ENCODE results near the gene UBAC2. TPM values are rescaled to one million over a fixed set of nuclear protein-coding genes. Genes with fewer than 3 reads are reported as not detected.

Gene UBAC2
- total and polyA plus RNA-seq, 4 experiments from 2014 or later: 88.4 to 161 (median 101) TPM

DNA sequence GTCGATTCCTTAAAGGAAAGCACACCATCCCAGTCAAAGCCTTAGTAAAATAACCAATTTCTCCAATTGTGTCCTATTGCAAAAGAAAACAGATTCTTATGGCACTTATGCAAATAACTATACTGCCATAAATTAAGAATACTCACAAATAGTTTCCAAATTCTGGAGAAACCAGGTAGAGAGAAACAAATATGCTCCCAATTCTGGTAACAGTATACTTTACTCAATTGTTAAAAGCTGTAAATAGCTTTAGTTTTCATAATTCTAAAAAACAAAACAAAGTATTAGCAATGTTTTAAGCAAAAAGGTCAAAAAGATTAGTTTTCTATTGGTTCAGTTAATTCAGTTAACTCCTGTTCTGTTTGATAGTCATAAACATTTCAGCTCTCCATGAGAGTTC, 18.2 kb upstream of the UBAC2 start:
- no peaks in the 10 kb centered on the region for H3K27me3 ChIP-seq (ENCODE audit: insufficient read depth, low read length)
- H3K27ac ChIP-seq (ENCODE audit: low read depth, low read length): no peak overlapping the region
- DNase-seq: no peak
- Mint-ChIP-seq H3K27me3 (no peaks in the 10 kb centered on the region), H3K9me3 (peaks cover 0 to 13% (median 3%) of the 10 kb centered on the region in 8 donors), H3K4me1 (peaks cover 24 to 35% (median 29%) of the 10 kb centered on the region in 4 donors), H3K4me3 (no peak overlapping the region), H3K36me3 (no peaks in the 10 kb centered on the region), H3K27ac (no peak overlapping the region)
- CTCF ChIA-PET (ENCODE audit: partially characterized antibody): interaction anchor here (1.2 to 23.6 kb wide), 4 partner anchors 9 to 85 kb away, joined by 3 to 567 read pairs (median 3); partner anchors contain the start of gene GPR18
- peaks cover 32% of the 10 kb centered on the region for H3K4me1 ChIP-seq (ENCODE audit: insufficient read depth, low read length)
- POLR2A ChIA-PET (ENCODE audit: partially characterized antibody): interaction anchor here (1.2 to 1.4 kb wide), 3 partner anchors 18 to 82 kb away, joined by 4 to 6 read pairs (median 4); partner anchors contain the start of gene UBAC2
- H3K4me3 ChIP-seq (ENCODE audit: low read length in 2 of 2): no peak overlapping the region
- H3K9me3 ChIP-seq (ENCODE audit: control insufficient read depth in 1 of 2, low read length in 2 of 2): peaks cover 0 to 6% of the 10 kb centered on the region in 2 donors
- no peaks in the 10 kb centered on the region for H3K36me3 ChIP-seq (ENCODE audit: insufficient read depth, low read length)
- intact Hi-C loops (cut with micrococcal nuclease): no loop called here

DNA sequence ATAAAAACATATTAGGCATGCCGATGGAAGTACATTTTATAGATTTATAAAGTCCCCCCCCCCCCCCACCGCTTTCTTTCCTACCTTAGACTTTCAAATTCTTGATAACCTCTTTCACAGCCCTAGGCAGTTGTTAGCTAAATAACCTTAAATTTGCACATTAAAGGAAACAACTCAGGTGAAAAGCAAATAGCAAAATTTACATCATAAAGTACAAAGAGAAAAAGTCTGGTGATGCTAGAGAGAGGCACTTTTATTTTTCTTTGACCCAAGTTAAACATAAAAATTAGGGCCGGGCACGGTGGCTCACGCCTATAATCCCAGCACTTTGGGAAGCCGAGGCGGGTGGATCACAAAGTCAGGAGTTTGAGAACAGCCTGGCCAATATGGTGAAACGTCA, 15.0 kb upstream of the UBAC2 start:
- no peak overlapping the region for H3K4me3 ChIP-seq (ENCODE audit: low read length in 2 of 2)
- Mint-ChIP-seq H3K27me3 (no peaks in the 10 kb centered on the region), H3K4me3 (no peak overlapping the region), H3K4me1 (peaks cover 3 to 15% (median 4%) of the 10 kb centered on the region in 4 donors), H3K27ac (no peak overlapping the region), H3K9me3 (peaks cover 0 to 12% (median 3%) of the 10 kb centered on the region in 8 donors), H3K36me3 (no peaks in the 10 kb centered on the region)
- DNase-seq: no peak
- ChIA-PET CTCF (ENCODE audit: partially characterized antibody) (interaction anchor here (0.7 to 23.6 kb wide), 8 partner anchors 9 to 256 kb away, joined by 3 to 567 read pairs (median 6); no protein-coding TSS in a partner anchor), POLR2A (ENCODE audit: partially characterized antibody) (interaction anchor here (2.7 kb wide), 1 partner anchor 14 kb away, joined by 10 read pairs; the partner anchor contains the start of gene UBAC2)
- no peaks in the 10 kb centered on the region for H3K27me3 ChIP-seq (ENCODE audit: insufficient read depth, low read length)
- intact Hi-C loops (cut with micrococcal nuclease): no loop called here
- no peak overlapping the region for H3K27ac ChIP-seq (ENCODE audit: low read depth, low read length)
- no peaks in the 10 kb centered on the region for H3K36me3 ChIP-seq (ENCODE audit: insufficient read depth, low read length)
- H3K4me1 ChIP-seq (ENCODE audit: insufficient read depth, low read length): peaks cover 2% of the 10 kb centered on the region
- H3K9me3 ChIP-seq (ENCODE audit: control insufficient read depth in 1 of 2, low read length in 2 of 2): peaks cover 0 to 6% of the 10 kb centered on the region in 2 donors

DNA sequence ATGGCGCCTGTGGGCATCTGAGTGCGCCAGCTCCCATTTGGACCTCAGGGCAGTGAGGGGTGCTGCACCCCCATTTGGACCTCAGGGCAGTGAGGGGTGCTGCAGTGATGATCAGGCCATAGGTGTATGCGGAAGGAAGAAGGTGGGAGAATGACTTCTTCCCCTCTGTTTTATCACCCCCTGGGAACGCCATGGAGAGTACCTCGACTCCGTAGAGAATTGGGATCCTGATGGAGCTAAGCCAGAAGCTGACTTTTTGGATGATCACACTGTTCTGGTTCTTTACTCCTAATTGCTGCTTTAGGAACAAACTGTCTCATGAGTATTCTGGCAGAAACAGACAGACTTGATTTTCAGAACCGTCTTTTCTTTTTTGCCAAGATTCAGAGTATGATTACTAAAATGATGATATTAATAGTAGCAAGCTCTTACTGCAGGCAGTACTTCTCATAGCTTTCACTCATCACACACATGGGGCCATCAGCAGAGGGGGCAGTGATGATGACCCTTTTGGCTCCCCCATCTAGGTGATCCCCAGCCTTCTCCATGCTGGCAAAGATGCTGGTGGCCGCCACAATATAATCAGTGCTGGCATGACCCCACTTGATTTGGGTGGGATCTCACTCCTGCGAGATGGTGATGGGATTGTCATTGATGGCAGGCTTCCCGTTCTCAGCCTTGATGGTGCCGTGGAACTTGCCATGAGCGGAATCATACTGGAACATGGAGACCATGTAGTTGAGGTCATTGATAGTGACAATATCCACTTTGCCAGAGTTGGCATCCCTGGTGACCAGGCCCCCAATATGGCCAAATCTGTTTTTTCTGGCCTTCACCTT, 10.3 kb upstream of the UBAC2 start:
- CTCF ChIA-PET (ENCODE audit: partially characterized antibody): interaction anchor here (0.7 to 23.6 kb wide), 4 partner anchors 14 to 245 kb away, joined by 3 to 567 read pairs (median 4); no protein-coding TSS in a partner anchor
- POLR2A ChIA-PET (ENCODE audit: partially characterized antibody): interaction anchor here (1.0 to 1.3 kb wide), 2 partner anchors 11 to 14 kb away, joined by 3 read pairs; no protein-coding TSS in a partner anchor

DNA sequence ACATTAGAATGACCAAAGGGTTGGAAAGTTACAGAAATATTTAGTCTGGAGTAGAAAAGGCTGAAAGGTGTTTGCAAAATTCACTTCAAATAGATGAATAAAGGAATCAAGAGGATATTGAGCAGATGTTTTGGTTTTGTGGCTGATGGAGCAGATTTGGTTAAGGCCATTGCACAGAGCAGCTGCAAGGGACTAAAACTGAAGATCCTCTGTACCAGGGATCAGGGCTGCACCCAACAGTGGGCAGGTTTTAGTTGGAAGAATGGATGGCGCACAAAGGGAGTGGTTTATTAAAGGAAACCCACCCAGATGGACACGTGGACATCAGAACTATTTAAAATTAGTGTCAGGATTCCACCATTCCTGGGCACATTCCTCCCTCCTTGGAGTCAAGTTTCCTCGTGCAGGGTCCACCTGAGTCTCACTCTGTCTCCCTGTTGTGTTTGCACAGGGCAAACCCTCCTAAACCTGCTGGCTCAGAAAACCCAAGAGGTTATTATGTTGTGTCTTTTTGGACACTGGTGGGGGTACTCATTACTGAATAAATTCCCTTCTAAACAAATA, 9.2 kb upstream of the UBAC2 start:
- Mint-ChIP-seq H3K4me3 (peak overlapping the region in 4 of 8 donors; percentile 1 to 54 (median 40)), H3K27ac (peak overlapping the region in 6 of 7 donors; percentile 25 to 83 (median 48)), H3K9me3 (no peaks in the 10 kb centered on the region), H3K4me1 (peaks cover 13 to 31% (median 22%) of the 10 kb centered on the region in 4 donors), H3K27me3 (no peaks in the 10 kb centered on the region), H3K36me3 (no peaks in the 10 kb centered on the region)
- Histone ChIP-seq H3K27ac (ENCODE audit: low read depth, low read length) (no peak overlapping the region), H3K27me3 (ENCODE audit: insufficient read depth, low read length) (no peaks in the 10 kb centered on the region), H3K4me3 (ENCODE audit: low read length in 2 of 2) (no peak overlapping the region), H3K9me3 (ENCODE audit: control insufficient read depth in 1 of 2, low read length in 2 of 2) (no peaks in the 10 kb centered on the region), H3K4me1 (ENCODE audit: insufficient read depth, low read length) (peaks cover 23% of the 10 kb centered on the region), H3K36me3 (ENCODE audit: insufficient read depth, low read length) (no peaks in the 10 kb centered on the region)
- CTCF ChIA-PET (ENCODE audit: partially characterized antibody): interaction anchor here (23.6 kb wide), 1 partner anchor 76 kb away, joined by 567 read pairs; no protein-coding TSS in a partner anchor
- POLR2A ChIA-PET (ENCODE audit: partially characterized antibody): no interaction called here
- no peak for DNase-seq
- intact Hi-C loops (cut with micrococcal nuclease): no loop called here

More for the DNA sequence above, 10.3 kb upstream of the UBAC2 start:
- Histone ChIP-seq H3K4me3 (ENCODE audit: low read length in 2 of 2) (no peak overlapping the region), H3K9me3 (ENCODE audit: control insufficient read depth in 1 of 2, low read length in 2 of 2) (no peaks in the 10 kb centered on the region), H3K4me1 (ENCODE audit: insufficient read depth, low read length) (peaks cover 20% of the 10 kb centered on the region), H3K27me3 (ENCODE audit: insufficient read depth, low read length) (no peaks in the 10 kb centered on the region), H3K27ac (ENCODE audit: low read depth, low read length) (no peak overlapping the region), H3K36me3 (ENCODE audit: insufficient read depth, low read length) (no peaks in the 10 kb centered on the region)
- peaks cover 11 to 28% (median 19%) of the 10 kb centered on the region in 4 donors for H3K4me1 Mint-ChIP-seq
- H3K27ac Mint-ChIP-seq: peak overlapping the region in 2 of 7 donors; percentile 29 to 78
- H3K9me3 Mint-ChIP-seq: no peaks in the 10 kb centered on the region
- no peak overlapping the region for H3K4me3 Mint-ChIP-seq
- no peaks in the 10 kb centered on the region for H3K27me3 Mint-ChIP-seq
- no peak for DNase-seq
- intact Hi-C loops (cut with micrococcal nuclease): no loop called here
- H3K36me3 Mint-ChIP-seq: no peaks in the 10 kb centered on the region

DNA sequence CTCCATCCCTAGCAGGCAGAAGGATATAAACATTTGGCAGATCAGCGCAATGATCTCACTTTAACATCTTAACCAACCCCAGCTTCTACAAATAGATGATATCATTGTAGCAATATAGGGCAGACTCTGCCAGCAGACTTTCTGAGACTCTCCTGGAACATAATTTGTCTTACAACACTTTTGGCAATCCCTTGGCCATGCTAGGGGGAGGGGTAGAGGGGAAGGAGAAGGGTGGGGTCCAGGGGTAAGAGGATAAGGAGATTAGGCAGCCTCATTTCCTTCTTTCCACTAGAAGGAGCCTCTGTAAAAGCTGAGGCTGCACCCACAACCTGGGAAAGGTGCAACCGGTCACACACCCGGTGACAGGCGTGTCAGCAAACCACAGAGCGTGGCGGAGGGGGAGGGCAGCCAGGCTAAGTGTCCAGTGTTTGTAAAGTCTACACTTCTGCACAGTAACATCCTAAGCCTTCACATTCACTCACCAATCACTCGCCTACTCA, 8.7 kb upstream of the UBAC2 start:
- CTCF ChIA-PET (ENCODE audit: partially characterized antibody): interaction anchor here (23.6 kb wide), 1 partner anchor 76 kb away, joined by 567 read pairs; no protein-coding TSS in a partner anchor
- Histone ChIP-seq H3K27ac (ENCODE audit: low read depth, low read length) (no peak overlapping the region), H3K4me3 (ENCODE audit: low read length in 2 of 2) (no peak overlapping the region), H3K9me3 (ENCODE audit: control insufficient read depth in 1 of 2, low read length in 2 of 2) (no peaks in the 10 kb centered on the region), H3K27me3 (ENCODE audit: insufficient read depth, low read length) (no peaks in the 10 kb centered on the region), H3K4me1 (ENCODE audit: insufficient read depth, low read length) (peaks cover 28% of the 10 kb centered on the region), H3K36me3 (ENCODE audit: insufficient read depth, low read length) (no peaks in the 10 kb centered on the region)
- intact Hi-C loops (cut with micrococcal nuclease): no loop called here
- POLR2A ChIA-PET (ENCODE audit: partially characterized antibody): no interaction called here
- Mint-ChIP-seq H3K4me3 (peak overlapping the region in 4 of 8 donors; percentile 1 to 54 (median 40)), H3K4me1 (peaks cover 16 to 36% (median 25%) of the 10 kb centered on the region in 4 donors), H3K27ac (peak overlapping the region in 6 of 7 donors; percentile 24 to 83 (median 59)), H3K27me3 (no peaks in the 10 kb centered on the region), H3K9me3 (no peaks in the 10 kb centered on the region), H3K36me3 (no peaks in the 10 kb centered on the region)
- no peak for DNase-seq

DNA sequence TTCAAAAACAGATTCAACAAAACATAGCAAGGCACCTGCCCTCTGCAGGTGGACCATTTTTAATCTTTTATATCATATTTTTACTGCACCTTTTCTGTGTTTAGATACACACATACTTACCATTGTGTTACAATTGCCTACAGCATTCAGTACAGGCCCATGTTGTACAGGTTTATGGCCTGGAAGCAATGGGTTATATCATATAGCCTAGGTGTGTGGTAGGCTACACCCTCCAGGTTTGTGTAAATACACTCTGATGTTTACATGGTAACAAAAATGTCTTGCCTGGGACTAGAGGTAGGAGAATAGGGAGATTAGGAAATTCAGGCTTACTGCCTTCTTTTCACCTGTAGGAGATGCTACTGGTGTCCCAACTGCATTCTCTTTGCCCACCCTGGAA, 8.2 kb upstream of the UBAC2 start:
- Mint-ChIP-seq H3K27ac (peak overlapping the region in 5 of 7 donors; percentile 12 to 83 (median 41)), H3K4me1 (peaks cover 18 to 38% (median 27%) of the 10 kb centered on the region in 4 donors), H3K36me3 (no peaks in the 10 kb centered on the region), H3K27me3 (no peaks in the 10 kb centered on the region), H3K9me3 (no peaks in the 10 kb centered on the region), H3K4me3 (no peak overlapping the region)
- Histone ChIP-seq H3K36me3 (ENCODE audit: insufficient read depth, low read length) (no peaks in the 10 kb centered on the region), H3K9me3 (ENCODE audit: control insufficient read depth in 1 of 2, low read length in 2 of 2) (no peaks in the 10 kb centered on the region), H3K4me3 (ENCODE audit: low read length in 2 of 2) (no peak overlapping the region), H3K27ac (ENCODE audit: low read depth, low read length) (no peak overlapping the region), H3K27me3 (ENCODE audit: insufficient read depth, low read length) (no peaks in the 10 kb centered on the region), H3K4me1 (ENCODE audit: insufficient read depth, low read length) (peaks cover 31% of the 10 kb centered on the region)
- CTCF ChIA-PET (ENCODE audit: partially characterized antibody): interaction anchor here (23.6 kb wide), 1 partner anchor 75 kb away, joined by 567 read pairs; no protein-coding TSS in a partner anchor
- POLR2A ChIA-PET (ENCODE audit: partially characterized antibody): interaction anchor here (0.9 to 1.1 kb wide), 2 partner anchors 36 to 77 kb away, joined by 3 read pairs; no protein-coding TSS in a partner anchor
- intact Hi-C loops (cut with micrococcal nuclease): no loop called here
- DNase-seq: no peak

Measured in CD4-positive, alpha-beta memory T cell (primary cell).